DND-41 (cell line): ENCODE results near the gene E2F4.

ENCODE experiments used
- EZH2 ChIP-seq: IDR thresholded peaks from 3 replicates; pipeline ENCODE4 v1.6.1; 2012; ENCODE audit warnings: borderline replicate concordance, low read depth, mild to moderate bottlenecking, moderate library complexity, low read length, inconsistent platforms; ENCODE audit not compliant: severe bottlenecking
- TF ChIP-seq, protein P1 (sequence below): IDR thresholded peaks from 2 replicates; pipeline ENCODE4 v1.5.1; 2012; ENCODE audit warnings: borderline replicate concordance, low read length, moderate library complexity, mild to moderate bottlenecking; ENCODE audit not compliant: poor library complexity, severe bottlenecking; ENCODE audit errors: extremely low read depth

DNA sequence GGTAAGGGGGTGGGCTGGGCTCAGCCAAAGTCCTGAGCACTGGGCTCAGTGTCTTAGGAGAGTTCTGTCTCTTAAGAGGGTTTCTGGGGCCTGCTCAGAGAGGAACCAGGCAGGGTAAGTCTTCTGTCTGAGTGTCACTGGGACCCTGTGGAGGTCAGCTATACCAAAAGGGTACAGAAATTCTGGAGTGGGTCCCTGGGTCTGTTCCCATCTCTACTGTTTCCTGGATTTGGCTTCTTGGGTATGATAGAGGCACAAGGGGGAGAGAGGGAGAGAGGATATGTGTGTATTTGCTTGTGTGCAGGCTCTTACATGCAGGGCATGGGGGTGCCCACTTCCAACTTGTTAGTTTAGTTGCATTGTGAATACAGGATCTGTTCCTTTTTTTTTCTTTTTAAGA, 1.6 kb downstream of the E2F4 start:
- TF ChIP-seq, protein P1, sequence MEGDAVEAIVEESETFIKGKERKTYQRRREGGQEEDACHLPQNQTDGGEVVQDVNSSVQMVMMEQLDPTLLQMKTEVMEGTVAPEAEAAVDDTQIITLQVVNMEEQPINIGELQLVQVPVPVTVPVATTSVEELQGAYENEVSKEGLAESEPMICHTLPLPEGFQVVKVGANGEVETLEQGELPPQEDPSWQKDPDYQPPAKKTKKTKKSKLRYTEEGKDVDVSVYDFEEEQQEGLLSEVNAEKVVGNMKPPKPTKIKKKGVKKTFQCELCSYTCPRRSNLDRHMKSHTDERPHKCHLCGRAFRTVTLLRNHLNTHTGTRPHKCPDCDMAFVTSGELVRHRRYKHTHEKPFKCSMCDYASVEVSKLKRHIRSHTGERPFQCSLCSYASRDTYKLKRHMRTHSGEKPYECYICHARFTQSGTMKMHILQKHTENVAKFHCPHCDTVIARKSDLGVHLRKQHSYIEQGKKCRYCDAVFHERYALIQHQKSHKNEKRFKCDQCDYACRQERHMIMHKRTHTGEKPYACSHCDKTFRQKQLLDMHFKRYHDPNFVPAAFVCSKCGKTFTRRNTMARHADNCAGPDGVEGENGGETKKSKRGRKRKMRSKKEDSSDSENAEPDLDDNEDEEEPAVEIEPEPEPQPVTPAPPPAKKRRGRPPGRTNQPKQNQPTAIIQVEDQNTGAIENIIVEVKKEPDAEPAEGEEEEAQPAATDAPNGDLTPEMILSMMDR, result no peak
- no peak for TF ChIP-seq EZH2
